Smooth muscle cell (in vitro differentiated cells): ENCODE results near the gene HERC5. TPM values are rescaled to one million over a fixed set of nuclear protein-coding genes. Genes with fewer than 3 reads are reported as not detected.

ENCODE experiments used
- DNase-seq: peaks from one replicate; lab custom pipeline; 2025; ENCODE audit not compliant: unreplicated experiment; lab: John Stamatoyannopoulos, UW
- H2AFZ ChIP-seq: fragments of 200-600 bp; sonication (generic); 2 replicates; pipeline ENCODE4 v1.6.0; 2016; ENCODE audit warnings: antibody characterized with exemption, low read depth, mild to moderate bottlenecking
- H3F3A ChIP-seq: fragments of 200-600 bp; sonication (generic); 2 replicates; pipeline ENCODE4 v1.6.0; 2017; ENCODE audit warnings: antibody characterized with exemption, low read depth
- H3K27ac ChIP-seq: fragments of 200-600 bp; sonication (generic); 2 replicates; pipeline ENCODE4 v1.5.1; 2016; ENCODE audit warnings: low read depth, mild to moderate bottlenecking
- H3K27me3 ChIP-seq: fragments of 200-600 bp; sonication (generic); 2 replicates; pipeline ENCODE4 v1.6.1; 2016; ENCODE audit warnings: low read depth, mild to moderate bottlenecking
- H3K36me3 ChIP-seq: fragments of 200-600 bp; sonication (generic); 2 replicates; pipeline ENCODE4 v1.5.1; 2016; ENCODE audit warnings: low read depth
- H3K4me1 ChIP-seq: fragments of 200-600 bp; sonication (generic); 2 replicates; pipeline ENCODE4 v1.5.1; 2016; ENCODE audit warnings: low read depth
- H3K4me2 ChIP-seq: fragments of 200-600 bp; sonication (generic); 2 replicates; pipeline ENCODE4 v1.6.0; 2016; ENCODE audit warnings: mild to moderate bottlenecking
- H3K4me3 ChIP-seq: fragments of 200-600 bp; sonication (generic); 2 replicates; pipeline ENCODE4 v1.5.1; 2016; ENCODE audit warnings: mild to moderate bottlenecking
- H3K79me2 ChIP-seq: fragments of 200-600 bp; sonication (generic); 2 replicates; pipeline ENCODE4 v1.6.0; 2016; ENCODE audit warnings: low read depth, mild to moderate bottlenecking
- H3K9ac ChIP-seq: fragments of 200-600 bp; sonication (generic); 2 replicates; pipeline ENCODE4 v1.6.0; 2016; ENCODE audit warnings: low read depth
- H3K9me3 ChIP-seq: fragments of 200-600 bp; sonication (generic); replicated peaks from 2 replicates; pipeline ENCODE4 v1.5.1; 2016; ENCODE audit warnings: low read depth
- H4K20me1 ChIP-seq: fragments of 200-600 bp; sonication (generic); 2 replicates; pipeline ENCODE4 v1.6.0; 2016; ENCODE audit warnings: low read depth
- WGBS: methylation state at CpG from one replicate; pipeline ENCODE4 v1.1.7; 2016; ENCODE audit warnings: low lambda C conversion rate; 5-methylcytosine and 5-hydroxymethylcytosine counted together
- polyA plus RNA-seq: library from polyadenylated mRNA; unstranded; fragments of >200 nt; fragmentation: Nextera tagmentation; extraction: Ambion mirVana; gene quantifications from 2 replicates; pipeline ENCODE4 v1.2.1, GENCODE V29; 2016
- total RNA-seq: library from RNA; depleted of rRNA; stranded (reverse); fragments of >200 nt; gene quantifications from 2 replicates; pipeline ENCODE4 v1.2.3, GENCODE V29; 2014
- TF ChIP-seq, protein P1 (sequence below): fragments of 200-600 bp; sonication (generic); IDR thresholded peaks from 2 replicates; pipeline ENCODE4 v1.5.1; 2017; ENCODE audit warnings: borderline replicate concordance, mild to moderate bottlenecking, antibody characterized with exemption; ENCODE audit not compliant: insufficient read depth, poor library complexity, severe bottlenecking

The HERC5 gene
- total and polyA plus RNA-seq, 2 experiments from 2014 or later: 0.69 to 1.0 TPM

GRCh38 chr4:88449290-88449689 lies 7.6 kb upstream of the HERC5 start:
- no peaks in the 10 kb centered on the region for H3K9me3 ChIP-seq

DNA sequence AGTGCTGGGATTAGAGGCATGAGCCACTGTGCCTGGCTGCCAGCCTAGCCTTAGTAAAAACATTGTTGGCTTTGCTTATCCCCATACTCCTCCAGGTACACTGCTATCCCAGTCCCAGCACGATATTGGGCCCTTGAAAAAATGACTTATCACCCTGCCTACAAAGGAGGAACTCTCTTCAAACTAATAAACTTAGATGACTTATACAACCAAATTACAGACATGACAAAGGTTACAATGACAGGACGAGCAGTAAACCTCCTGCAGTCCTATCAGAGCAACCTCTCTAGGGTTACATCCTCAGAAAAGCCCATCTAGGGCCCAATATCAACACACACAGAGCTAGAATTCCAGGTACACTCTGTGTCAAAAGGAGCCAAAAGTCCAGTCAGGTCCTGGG lies 5.7 kb upstream of the HERC5 start:
- Histone ChIP-seq H3K27me3 (no peaks in the 10 kb centered on the region), H3K9ac (no peak overlapping the region), H4K20me1 (no peaks in the 10 kb centered on the region), H3K4me1 (no peaks in the 10 kb centered on the region), H3K9me3 (no peaks in the 10 kb centered on the region), H3K4me3 (no peak overlapping the region), H2AFZ (no peak overlapping the region), H3K36me3 (no peaks in the 10 kb centered on the region), H3K4me2 (no peak overlapping the region), H3K27ac (no peak overlapping the region), H3F3A (no peaks in the 10 kb centered on the region), H3K79me2 (no peaks in the 10 kb centered on the region)
- DNase-seq: no peak
- TF ChIP-seq, protein P1, sequence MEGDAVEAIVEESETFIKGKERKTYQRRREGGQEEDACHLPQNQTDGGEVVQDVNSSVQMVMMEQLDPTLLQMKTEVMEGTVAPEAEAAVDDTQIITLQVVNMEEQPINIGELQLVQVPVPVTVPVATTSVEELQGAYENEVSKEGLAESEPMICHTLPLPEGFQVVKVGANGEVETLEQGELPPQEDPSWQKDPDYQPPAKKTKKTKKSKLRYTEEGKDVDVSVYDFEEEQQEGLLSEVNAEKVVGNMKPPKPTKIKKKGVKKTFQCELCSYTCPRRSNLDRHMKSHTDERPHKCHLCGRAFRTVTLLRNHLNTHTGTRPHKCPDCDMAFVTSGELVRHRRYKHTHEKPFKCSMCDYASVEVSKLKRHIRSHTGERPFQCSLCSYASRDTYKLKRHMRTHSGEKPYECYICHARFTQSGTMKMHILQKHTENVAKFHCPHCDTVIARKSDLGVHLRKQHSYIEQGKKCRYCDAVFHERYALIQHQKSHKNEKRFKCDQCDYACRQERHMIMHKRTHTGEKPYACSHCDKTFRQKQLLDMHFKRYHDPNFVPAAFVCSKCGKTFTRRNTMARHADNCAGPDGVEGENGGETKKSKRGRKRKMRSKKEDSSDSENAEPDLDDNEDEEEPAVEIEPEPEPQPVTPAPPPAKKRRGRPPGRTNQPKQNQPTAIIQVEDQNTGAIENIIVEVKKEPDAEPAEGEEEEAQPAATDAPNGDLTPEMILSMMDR: no peak
- 88% methylated on average over 2 of the region's 2 CpGs for WGBS

More at GRCh38 chr4:88449290-88449689, 7.6 kb upstream of the HERC5 start:
- Histone ChIP-seq H3K79me2 (no peaks in the 10 kb centered on the region), H3K4me1 (no peaks in the 10 kb centered on the region), H3F3A (no peaks in the 10 kb centered on the region), H3K27me3 (no peaks in the 10 kb centered on the region), H2AFZ (no peak overlapping the region), H3K4me2 (no peak overlapping the region), H4K20me1 (no peaks in the 10 kb centered on the region), H3K27ac (no peak overlapping the region), H3K4me3 (no peak overlapping the region), H3K9ac (no peak overlapping the region), H3K36me3 (no peaks in the 10 kb centered on the region)
- DNase-seq: no peak
- TF ChIP-seq, protein P1: no peak

- Histone ChIP-seq H3K79me2 (no peaks in the 10 kb centered on the region), H3K27me3 (no peaks in the 10 kb centered on the region), H3K36me3 (no peaks in the 10 kb centered on the region), H4K20me1 (no peaks in the 10 kb centered on the region), H3K4me2 (no peak overlapping the region), H3K4me3 (no peak overlapping the region), H2AFZ (no peak overlapping the region), H3K4me1 (no peaks in the 10 kb centered on the region), H3K9ac (no peak overlapping the region), H3F3A (peaks cover 6% of the 10 kb centered on the region), H3K9me3 (no peaks in the 10 kb centered on the region), H3K27ac (no peak overlapping the region)
- TF ChIP-seq, protein P1: no peak
- no peak for DNase-seq
- WGBS: 98% methylated on average over 2 of the region's 2 CpGs
Observed at GRCh38 chr4:88452912-88453311, 4.0 kb upstream of the HERC5 start.

GRCh38 chr4:88457307-88458103 lies 586 bp downstream of the HERC5 start:
- peak overlapping the region; percentile 86 for H3K4me2 ChIP-seq
- no peak overlapping the region for H3K9ac ChIP-seq
- no peak overlapping the region for H3K27ac ChIP-seq
- TF ChIP-seq, protein P1: no peak
- H3K4me3 ChIP-seq: peak overlapping the region; percentile 49
- 4% methylated on average over 44 of the region's 75 CpGs for WGBS
- H3K36me3 ChIP-seq: no peaks in the 10 kb centered on the region
- no peaks in the 10 kb centered on the region for H3K27me3 ChIP-seq
- no peaks in the 10 kb centered on the region for H3K9me3 ChIP-seq
- H3K4me1 ChIP-seq: no peaks in the 10 kb centered on the region
- H3K79me2 ChIP-seq: no peaks in the 10 kb centered on the region
- DNase-seq: peak; percentile 34
- H2AFZ ChIP-seq: peak overlapping the region; percentile 93
- H4K20me1 ChIP-seq: no peaks in the 10 kb centered on the region
- peaks cover 6% of the 10 kb centered on the region for H3F3A ChIP-seq
